HG02970 (cell line): ENCODE results near the gene HSP90AB1.
A peak's percentile ranks its signal among the peaks of the same experiment; 100 is the strongest.

Experiments used
- ATAC-seq: cut with Tn5 transposase; IDR thresholded peaks from one replicate; pipeline ENCODE4 v1.9.1; 2021; ENCODE audit warnings: mild to moderate bottlenecking, moderate library complexity, moderate number of reproducible peaks; ENCODE audit not compliant: unreplicated experiment, low FRiP score

HSP90AB1 gene

DNA sequence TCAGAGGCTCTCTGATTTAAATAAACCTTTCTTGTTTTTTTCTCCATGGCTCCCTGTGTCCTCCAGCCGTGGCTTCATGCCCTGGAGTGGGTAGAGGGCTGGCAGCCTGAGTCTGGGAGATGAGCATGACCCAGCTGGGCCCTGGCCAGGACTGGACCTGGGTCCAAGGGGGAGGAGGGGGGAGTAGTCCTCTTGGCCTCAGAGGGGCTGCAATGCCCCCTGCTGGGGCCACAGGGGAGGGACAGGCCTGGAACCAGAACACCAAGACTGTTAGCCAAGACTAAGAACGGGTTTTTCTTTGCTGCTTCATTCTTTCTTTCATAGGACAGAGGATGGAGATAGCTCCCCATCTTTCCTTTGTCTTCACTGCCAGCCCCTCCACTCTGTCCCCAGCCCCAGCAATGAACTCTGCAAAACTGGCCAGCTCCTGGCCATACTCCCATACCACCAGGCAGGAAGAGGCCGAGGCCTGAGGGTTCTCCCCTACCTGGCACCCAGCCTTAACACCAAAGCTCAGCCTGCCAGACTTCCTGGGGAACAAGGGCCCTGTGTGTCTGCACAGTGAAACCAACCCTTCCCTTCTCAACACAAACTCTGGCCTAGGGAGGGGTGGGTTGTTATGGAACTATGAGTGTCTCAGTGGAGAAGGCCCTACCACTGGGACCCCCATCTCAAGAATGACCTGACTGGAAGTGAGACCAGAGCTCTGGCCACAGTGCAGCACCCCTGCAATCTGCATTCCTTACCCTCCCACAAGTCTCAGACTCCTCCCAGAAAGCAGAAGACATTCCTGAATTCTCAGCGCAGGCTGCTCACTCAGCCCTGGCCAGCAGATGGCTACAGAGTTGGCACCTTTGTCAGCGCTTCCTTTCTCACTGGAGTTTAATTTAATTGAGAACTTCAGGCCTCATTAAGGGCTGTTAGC is 12.5 kb upstream of the HSP90AB1 start:
- ATAC-seq: no peak

DNA sequence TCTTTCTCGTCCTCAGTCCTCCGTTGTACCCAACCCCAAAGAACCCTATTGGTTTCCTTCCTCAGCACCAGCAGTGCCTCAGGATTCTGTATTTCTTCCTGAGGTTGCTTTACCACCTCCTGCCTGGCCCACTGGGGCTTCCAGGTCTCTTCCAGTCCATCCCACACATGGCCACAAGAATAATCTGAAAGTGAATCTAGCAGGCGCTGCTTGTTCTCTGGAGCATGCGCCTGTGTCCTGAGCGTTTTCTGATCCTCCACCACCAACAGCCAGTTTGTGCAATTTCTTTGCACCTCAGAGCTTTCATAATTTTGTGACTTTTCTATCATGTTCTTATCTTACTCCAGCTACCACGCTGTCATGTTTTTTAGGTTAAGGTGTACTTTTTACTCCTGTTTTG is 11.6 kb upstream of the HSP90AB1 start:
- ATAC-seq: no peak

DNA sequence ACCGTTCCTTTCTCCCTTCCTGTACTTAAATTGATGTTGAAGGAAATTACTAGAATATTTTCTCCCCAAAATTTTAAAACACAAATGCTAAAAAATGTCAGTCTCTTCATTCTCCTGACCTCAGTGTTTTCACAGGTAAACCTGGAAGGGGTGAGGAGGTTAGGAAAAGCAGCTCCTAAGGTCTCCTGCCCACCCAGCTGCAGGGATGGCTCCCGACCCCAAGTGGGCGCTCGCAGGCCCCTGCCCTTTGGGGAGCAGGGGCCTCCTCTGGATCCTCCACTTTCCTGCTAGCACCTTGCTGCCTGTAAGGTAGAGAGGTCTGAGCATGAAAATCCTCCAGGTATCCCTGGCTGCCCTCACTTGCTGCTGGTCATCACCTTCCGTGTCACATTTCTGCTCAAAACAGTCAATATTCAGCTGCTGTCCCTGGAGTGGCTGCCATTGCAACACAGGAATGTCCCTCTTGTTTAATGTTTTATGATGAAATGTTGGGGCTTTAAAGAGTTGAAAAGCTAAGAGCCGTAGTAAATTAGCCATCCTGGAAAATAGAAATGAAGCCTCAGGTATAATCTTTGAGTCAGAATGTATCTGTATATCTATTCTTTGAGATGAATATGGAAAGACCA is 10.9 kb upstream of the HSP90AB1 start:
- ATAC-seq: no peak

DNA sequence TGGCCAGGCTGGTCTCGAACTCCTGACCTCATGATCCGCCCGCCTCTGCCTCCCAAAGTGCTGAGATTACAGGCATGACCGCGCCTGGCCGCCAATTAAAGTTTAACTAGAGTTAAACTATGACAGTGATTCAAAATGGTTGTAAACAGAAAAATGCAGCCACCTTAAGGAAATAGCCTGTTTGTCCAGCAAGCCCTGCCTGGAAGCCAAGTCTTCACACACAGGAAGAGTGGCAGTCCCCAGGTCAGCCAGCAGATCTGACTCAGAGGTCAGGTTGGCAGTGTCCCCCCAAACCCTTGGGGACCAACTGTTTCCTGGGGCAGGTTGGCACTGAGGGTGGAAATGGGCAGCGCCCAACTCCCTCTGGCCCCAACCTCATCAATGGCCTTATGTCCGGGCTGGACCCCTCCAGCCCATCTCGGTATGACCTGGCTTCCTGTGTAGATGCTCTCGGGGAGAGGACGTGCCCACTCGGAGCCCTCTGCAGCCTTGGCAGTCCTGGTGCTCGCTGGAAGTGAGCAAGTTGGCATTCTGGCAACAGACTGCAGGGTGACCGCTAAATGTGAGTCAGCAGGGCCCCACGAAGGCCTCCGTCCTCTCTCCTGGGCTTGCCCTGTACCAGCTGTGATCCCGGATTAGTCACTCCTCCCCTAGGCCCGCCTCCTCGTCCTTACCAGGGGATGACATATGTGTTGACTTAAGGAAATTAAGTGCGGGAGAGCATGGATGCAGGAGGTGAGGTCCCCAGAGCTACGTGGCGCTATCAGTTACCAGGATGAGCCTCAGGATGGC is 9.7 kb upstream of the HSP90AB1 start:
- ATAC-seq: no peak

DNA sequence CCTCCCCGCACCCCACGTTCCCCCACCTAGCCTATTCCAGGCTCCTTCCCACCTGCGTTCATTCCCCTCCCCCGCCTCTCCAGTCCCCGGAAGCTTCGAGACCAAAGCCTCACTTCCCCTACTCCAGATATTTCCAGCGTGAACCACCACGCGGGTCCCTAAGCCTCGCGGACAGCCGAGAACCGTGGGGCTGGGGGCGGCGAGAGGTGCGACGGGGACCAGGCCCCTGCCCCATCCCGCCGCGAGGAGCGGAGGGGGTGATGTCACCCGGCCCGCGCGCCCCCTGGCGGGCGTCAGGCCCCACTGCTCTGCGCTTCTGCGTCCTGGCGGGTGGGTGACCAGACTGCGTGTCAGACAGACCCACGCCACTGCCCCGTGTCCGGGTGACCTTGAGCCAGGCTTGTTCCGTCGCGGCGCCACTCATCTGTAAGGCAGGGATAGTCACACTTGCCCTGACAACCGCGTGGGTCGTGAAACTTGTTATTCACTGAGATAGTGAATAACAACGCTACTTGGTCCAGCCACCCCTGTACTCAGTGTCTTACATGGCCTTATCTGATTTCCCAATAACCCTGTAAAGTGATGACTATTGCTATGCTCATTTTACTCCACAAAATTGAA is 9.0 kb upstream of the HSP90AB1 start:
- ATAC-seq: peak; percentile 73

DNA sequence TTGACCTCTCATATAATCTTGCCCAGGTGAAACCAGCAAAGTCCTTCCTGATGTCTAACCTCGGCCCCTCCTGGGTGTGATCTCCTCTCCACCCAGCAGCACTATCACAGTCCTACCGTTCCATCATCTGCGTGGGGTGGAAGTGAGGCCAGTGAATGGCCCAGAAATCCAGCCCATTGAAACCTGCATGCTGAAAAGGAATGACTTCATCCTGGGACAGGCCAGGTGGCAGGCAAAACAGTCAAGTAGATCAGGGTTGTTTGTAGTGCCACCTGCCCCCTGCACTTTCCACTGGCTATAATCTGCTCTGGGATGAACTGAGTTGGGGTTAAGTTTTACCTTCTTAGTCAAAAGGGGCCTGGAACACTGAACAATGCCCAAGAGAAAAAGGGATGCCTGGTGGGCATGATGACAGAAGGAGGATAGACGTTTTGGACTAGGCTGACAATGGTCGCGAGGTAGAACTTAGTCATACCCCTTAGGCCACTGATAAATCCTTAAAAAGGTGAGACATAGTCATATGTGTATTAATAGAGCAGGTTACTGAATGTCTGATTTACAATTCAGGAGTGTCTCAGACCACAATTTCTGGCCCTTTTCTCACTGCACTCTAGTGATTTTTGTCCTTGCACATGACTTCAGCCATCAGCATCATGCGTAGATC is 8.1 kb upstream of the HSP90AB1 start:
- ATAC-seq: no peak

DNA sequence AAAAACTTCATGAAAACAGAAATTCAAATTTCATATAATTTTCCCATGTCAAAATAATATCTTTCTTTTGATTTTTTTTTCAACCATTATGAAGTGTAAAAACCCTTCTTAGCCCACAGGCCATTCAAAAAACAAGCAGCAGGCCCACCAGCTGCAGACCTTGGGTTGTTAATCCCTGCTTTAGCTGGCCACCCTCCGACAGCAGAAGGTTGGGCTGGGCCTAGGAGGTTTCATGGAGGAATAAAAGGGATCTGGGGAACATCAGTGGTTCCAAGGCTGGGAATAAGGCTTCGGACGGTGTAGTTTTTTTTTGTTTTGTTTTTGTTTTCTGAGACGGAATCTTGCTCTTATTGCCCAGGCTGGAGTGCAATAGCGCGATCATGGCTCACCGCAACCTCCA is 3.6 kb upstream of the HSP90AB1 start:
- ATAC-seq: no peak

DNA sequence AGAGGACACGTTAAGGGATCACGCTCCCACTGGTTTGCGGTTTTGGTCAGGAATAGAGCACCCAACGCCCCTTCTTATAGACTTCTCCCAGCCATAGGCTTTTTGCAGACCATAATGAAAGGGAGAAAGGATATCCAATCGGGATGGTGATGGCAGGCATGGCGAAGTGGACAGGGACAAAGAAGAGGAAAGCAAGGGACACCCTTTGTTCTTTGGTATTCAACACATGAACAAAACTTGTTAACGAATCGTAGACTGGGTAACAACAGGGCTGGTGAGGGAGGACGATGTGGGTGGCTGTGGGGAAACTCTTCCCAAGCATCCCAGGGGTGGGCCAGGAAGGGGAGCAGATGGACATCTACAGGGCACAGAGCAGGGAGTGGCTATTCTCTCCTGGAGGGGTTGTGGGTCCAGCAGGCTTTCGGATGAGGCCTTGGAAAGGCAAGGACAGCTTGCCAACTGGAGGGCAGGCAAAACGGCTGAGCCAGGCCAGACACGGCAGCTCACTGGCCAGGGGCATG is 1.4 kb upstream of the HSP90AB1 start:
- ATAC-seq: no peak

DNA sequence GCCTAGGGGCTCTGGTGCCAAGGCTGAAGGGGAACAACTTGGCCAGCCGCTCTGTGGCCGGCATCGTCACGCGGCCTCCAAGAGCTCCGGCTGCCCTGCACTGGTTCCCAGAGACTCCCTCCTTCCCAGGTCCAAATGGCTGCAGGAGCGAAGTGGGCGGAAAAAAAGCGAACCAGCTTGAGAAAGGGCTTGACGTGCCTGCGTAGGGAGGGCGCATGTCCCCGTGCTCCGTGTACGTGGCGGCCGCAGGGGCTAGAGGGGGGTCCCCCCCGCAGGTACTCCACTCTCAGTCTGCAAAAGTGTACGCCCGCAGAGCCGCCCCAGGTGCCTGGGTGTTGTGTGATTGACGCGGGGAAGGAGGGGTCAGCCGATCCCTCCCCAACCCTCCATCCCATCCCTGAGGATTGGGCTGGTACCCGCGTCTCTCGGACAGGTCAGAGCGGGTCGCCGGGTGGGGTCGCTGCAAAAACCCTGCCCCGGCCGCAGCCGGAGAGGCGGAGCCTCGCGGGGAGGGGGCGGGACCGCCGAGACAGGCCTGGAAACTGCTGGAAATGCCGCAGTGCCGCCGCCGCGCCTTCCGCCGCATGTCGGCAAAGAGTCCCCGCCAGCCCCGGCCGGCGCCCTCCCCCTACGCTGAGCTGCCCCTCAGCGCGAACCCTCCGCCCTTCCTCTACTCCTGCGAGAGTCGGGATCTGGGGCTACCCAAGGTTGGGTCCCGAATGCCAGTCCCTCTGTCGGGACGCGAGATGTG is 814 bp upstream of the HSP90AB1 start:
- ATAC-seq: peak; percentile 41

DNA sequence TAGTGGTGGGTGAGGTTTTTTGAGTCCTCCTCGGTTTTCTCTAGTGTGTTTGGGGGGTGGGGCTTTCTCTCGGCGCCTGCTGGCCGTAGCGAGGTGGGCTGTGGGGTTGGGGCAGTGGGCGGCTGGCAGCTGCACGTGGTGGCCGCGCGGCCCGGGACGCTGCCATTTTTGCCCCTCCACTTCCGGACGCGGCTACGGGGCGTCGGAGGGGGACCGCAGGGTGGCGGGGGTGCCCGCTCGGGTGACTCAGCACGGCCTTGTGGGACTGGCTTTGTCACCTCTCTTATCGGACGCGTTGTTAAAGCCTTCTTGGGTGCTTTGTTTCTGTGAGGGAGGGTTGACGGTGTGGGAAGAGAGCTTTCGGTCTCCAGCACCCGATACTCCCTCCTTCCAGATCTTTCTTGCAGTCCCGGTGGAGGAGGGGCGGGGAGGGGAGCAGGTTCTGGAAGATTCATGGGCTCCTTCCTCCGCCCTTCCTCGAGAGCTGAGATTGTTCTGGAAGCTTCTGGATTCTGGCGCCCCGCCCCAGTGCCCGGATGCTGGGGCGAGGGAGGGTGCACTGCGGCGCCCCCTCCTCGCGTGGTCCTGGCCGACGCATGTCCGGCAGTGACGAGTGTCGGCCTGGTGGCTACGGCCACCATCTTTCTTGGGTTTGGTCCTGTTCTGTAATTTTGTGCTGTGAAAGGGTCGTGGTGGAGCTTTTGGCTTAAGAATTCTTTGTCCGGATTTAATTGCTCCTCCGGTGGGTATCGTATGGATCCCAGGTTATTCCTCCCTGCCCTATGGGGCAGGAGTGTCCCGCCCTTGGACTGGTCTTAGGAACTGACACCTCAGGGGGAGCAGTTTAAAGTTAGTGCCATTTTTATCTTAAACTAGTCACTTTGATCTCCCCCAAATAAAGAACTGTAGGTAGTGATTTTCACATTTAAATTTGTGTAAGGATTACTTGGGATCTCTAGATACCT is 719 bp downstream of the HSP90AB1 start:
- peak; percentile 29 for ATAC-seq

DNA sequence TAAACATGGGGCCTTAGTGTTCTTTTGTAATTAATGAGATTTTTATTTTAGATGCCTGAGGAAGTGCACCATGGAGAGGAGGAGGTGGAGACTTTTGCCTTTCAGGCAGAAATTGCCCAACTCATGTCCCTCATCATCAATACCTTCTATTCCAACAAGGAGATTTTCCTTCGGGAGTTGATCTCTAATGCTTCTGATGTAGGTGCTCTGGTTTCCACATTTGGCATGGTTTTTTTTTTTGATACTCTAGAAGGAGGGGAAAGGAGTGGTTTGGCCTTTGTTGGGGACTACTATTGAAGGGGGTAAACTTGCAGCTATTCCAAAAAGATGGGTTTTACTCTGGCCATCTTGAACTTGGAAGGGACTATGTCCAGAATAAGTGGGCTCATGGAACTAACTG is 1.7 kb downstream of the HSP90AB1 start:
- no peak for ATAC-seq

DNA sequence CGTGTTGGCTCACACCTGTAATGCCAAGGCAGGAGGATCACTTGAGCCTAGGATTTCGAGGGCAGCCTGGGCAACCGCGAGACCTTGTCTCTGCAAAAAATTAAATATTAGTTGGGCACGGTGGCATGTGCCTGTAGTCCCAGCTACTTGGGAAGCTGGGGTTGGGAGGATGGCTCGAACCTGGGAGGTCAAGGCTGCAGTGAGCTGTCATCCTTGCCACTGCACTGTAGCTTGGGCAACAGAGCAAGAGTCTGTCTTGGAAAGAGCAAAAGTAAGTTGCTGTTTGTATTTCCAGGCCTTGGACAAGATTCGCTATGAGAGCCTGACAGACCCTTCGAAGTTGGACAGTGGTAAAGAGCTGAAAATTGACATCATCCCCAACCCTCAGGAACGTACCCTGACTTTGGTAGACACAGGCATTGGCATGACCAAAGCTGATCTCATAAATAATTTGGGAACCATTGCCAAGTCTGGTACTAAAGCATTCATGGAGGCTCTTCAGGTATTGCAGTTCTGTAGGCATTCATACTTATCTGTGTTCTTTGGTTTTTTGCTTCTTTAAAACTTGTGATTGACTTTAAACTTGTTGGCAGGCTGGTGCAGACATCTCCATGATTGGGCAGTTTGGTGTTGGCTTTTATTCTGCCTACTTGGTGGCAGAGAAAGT is 2.3 kb downstream of the HSP90AB1 start:
- no peak for ATAC-seq

DNA sequence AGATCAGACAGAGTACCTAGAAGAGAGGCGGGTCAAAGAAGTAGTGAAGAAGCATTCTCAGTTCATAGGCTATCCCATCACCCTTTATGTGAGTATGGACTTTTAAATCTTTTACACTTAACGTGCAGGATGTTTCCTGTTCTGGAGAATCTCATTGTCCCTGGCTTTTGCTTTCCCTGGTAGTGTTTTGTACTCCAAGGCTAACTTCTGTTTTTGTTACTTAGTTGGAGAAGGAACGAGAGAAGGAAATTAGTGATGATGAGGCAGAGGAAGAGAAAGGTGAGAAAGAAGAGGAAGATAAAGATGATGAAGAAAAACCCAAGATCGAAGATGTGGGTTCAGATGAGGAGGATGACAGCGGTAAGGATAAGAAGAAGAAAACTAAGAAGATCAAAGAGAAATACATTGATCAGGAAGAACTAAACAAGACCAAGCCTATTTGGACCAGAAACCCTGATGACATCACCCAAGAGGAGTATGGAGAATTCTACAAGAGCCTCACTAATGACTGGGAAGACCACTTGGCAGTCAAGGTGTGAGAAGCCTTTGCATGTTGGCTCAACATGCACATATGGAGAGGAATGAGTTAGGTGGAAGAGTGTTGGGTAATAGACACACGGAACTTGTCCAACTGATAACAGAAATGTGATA is 3.3 kb downstream of the HSP90AB1 start:
- no peak for ATAC-seq

DNA sequence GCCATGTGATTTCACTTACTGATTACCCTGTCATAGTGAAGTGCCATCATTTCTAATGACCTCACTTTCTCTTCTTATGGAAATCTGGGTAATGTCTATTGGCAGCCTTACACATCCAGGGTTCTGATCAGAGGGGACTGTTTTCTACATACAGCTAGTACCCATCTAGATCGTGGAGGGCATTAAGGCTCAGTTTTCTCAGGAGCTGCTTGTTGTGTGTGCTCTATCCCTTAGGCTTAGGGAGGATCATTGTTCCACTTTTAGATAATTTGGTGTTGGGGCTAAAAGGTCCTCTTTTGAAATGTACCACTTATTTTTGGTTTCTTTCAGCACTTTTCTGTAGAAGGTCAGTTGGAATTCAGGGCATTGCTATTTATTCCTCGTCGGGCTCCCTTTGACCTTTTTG is 3.8 kb downstream of the HSP90AB1 start:
- ATAC-seq: no peak

DNA sequence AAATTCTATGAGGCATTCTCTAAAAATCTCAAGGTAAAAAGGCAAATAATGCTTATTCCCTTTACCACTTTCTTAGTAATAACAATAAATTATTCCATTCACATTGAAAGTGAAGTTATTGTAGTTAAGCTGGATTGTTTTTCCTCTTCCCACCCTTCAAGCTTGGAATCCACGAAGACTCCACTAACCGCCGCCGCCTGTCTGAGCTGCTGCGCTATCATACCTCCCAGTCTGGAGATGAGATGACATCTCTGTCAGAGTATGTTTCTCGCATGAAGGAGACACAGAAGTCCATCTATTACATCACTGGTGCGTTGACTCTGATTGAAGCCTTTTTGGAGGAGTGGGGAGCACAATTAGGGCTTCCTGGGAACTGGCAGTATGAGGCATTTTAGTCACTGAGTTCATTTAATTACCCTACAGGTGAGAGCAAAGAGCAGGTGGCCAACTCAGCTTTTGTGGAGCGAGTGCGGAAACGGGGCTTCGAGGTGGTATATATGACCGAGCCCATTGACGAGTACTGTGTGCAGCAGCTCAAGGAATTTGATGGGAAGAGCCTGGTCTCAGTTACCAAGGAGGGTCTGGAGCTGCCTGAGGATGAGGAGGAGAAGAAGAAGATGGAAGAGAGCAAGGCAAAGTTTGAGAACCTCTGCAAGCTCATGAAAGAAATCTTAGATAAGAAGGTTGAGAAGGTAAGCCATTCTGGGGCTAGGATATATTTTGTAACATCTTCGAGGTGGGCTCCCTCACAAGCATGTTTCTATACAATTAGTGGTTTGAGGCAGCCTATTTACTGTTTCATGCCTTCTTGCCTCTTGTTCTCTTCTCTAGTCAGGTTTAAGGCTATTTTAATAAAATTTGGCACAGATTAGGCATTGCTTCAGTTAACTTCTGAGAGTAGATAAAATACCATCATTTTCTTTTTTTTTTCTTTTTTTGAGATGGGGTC is 4.9 kb downstream of the HSP90AB1 start:
- no peak for ATAC-seq
